Hepatocyte (in vitro differentiated cells): ENCODE measurements around the gene ABCC9.

Experiments
- EZH2 ChIP-seq: fragments of 200-600 bp; sonication (generic); IDR thresholded peaks from 2 replicates; pipeline ENCODE4 v1.6.1; 2016; ENCODE audit warnings: antibody characterized with exemption, mild to moderate bottlenecking, borderline replicate concordance
- TF ChIP-seq, protein P1 (sequence below): fragments of 200-600 bp; sonication (generic); IDR thresholded peaks from 2 replicates; pipeline ENCODE4 v1.5.1; 2016; ENCODE audit warnings: antibody characterized with exemption, mild to moderate bottlenecking; ENCODE audit not compliant: poor library complexity

DNA sequence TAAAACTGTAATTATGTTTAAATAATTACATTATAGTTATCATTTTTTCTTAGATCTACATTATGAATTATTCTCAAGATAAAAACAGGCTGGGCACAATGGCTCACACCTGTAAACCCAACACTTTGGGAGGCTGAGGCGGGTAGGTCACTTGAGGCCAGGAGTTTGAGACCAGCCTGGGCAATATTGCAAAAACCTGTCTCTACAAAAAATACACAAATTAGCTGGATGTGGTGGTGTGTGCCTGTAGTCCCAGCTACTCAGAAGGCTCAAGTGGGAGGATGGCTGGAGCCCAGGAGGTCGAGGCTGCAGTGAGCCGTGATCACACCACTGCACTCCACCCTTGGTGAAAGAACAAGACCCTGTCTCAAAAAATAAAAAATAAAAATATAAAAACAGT is 126.4 kb downstream of the ABCC9 start:
- TF ChIP-seq, protein P1, sequence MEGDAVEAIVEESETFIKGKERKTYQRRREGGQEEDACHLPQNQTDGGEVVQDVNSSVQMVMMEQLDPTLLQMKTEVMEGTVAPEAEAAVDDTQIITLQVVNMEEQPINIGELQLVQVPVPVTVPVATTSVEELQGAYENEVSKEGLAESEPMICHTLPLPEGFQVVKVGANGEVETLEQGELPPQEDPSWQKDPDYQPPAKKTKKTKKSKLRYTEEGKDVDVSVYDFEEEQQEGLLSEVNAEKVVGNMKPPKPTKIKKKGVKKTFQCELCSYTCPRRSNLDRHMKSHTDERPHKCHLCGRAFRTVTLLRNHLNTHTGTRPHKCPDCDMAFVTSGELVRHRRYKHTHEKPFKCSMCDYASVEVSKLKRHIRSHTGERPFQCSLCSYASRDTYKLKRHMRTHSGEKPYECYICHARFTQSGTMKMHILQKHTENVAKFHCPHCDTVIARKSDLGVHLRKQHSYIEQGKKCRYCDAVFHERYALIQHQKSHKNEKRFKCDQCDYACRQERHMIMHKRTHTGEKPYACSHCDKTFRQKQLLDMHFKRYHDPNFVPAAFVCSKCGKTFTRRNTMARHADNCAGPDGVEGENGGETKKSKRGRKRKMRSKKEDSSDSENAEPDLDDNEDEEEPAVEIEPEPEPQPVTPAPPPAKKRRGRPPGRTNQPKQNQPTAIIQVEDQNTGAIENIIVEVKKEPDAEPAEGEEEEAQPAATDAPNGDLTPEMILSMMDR = no peak
- TF ChIP-seq EZH2 = no peak
